ENCODE measurements around the gene ADAP1. TPM values are rescaled to one million over a fixed set of nuclear protein-coding genes. Genes with fewer than 3 reads are reported as not detected.

Gene ADAP1
- total RNA-seq, 1 experiment from 2014 or later = 8.3 TPM

DNA sequence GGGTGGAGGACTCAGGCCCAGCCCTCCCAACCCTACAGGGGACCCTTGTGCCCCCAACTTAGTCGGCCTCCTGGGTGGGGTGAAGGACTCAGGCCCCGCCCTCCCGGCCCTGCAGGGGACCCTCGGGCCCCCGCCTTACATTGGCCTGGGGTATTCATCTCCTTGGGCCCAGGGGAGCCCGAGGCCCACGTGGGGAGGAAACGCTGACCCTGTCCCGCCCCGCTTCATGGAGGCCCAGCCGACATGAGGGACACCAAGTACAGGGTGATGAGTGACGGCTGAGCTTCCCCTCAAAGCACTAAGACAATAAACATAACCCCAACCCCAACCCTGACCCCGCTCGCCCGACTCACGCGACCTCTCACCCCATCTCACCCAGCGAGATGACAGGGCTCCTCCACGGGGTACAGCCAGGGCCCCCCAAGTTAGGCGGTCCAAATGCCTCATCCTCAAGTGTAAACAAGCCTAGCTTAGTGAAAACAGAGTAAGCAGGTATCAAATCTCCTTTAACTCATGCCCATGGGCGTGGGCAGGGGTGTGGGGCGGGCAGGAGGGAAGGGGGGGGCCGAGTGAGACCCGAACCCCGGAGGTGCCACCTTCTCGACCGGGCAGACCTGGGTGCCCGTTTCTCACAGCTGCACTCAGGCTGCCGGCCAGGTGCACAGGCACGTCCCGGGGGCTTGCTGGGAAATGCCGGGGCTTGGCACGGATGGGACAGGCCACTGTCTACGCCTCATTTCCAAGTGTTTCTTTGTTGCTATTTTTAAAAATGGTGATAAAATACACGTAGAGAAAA is 36.7 kb upstream of the ADAP1 start:
- in situ Hi-C loops (cut with HindIII; ENCODE audit: low pct_unique_long_range_greater_than_20kb, low sequenced_read_pairs) = no loop called here

DNA sequence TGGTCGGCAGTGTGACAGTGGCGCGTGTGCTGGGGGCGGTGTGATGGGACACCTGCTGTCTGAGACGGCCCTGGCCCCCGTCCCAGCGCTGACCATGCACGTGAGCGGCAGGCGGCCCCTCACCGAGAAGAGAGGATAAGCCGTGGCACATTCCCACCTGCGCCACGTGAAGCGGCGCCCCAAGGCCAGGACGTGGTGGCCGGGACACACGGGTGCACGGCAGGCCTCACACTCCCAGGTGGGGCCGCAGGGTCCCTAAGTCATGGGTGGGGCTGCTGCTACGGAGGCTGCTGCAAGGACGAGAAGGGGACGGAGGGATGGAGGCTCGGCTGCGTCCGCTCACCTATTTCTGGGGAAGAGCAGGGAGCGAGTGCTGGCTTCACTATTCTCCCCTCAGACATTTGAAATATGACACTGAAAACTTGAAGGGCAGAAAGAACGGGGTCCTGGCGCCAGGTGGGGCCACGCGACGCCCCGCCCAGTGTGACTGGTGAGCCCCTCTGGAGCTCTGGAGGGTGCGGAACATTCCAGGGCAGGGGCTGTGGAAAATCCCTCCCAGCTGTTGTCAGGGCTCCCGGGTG is 36.0 kb upstream of the ADAP1 start:
- in situ Hi-C loops (cut with HindIII; ENCODE audit: low pct_unique_long_range_greater_than_20kb, low sequenced_read_pairs) = no loop called here
- no peak for DNase-seq (ENCODE audit: low read depth)

More for the DNA sequence above, 36.7 kb upstream of the ADAP1 start:
- DNase-seq (ENCODE audit: low read depth) = no peak

DNA sequence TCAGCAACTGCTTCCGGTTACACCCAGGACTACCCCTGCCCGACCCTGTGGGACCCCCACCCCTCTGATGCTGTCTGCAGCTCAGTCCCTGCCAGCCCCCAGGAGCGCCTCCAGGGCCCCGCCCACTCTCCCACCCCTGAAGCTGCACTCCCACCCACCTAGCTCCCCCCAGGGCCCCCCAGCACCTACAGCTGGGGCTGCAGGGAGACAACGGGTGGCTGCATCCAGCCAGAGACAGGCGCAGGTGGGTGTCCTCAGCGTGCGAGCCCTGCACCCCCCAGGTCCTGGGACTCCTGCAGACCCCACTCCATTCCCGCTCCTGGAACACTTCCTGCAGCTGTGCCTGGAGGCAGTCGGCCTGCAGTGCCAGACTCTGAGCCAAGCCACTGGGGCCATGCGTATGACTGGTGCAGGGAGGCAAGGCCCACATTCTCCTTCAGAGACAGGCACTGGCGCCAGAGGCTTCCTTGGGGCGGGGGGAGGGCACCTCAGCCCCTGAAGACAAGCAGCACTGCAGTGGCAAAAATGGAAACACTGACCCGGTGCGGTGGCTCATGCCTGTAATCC is 34.6 kb upstream of the ADAP1 start:
- DNase-seq (ENCODE audit: low read depth) = no peak
- in situ Hi-C loops (cut with HindIII; ENCODE audit: low pct_unique_long_range_greater_than_20kb, low sequenced_read_pairs) = no loop called here

DNA sequence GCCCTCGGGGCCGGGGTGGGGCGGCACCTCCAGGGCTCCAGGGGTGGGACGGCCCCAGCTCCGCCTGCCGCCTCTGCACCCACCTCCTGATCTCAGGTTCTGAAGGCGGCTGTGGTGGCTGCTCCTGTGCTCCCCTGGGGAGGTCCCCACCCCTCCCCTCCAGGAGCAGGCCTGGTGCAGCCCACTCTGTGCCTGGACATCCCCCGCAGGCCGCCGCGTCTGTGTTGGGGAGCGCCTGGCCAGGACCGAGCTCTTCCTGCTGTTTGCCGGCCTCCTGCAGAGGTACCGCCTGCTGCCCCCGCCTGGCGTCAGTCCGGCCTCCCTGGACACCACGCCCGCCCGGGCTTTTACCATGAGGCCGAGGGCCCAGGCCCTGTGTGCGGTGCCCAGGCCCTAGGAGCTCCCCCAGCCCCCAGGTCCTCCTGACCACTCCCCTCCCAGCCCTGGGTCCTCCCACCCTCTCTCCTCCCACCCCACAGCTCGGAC is 34.0 kb upstream of the ADAP1 start:
- no peak for DNase-seq (ENCODE audit: low read depth)
- in situ Hi-C loops (cut with HindIII; ENCODE audit: low pct_unique_long_range_greater_than_20kb, low sequenced_read_pairs) = no loop called here

DNA sequence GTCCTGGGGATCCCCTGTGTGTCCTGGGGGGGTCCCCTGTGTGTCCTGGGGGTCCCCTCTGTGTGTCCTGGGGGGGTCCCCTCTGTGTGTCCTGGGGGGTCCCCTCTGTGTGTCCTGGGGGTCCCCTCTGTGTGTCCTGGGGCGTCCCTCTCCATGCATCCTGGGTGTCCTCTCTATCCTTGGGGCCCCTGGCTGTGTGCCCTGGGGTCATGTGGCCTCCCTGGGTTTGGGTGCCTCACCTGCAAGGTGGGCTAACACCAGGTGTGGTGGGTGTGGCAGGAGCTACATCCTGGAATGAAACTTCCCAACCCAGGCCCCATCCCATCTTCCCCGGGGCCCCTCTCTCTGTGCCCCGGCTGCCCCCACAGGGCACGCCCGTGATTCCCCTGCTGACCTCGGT is 33.4 kb upstream of the ADAP1 start:
- in situ Hi-C loops (cut with HindIII; ENCODE audit: low pct_unique_long_range_greater_than_20kb, low sequenced_read_pairs) = no loop called here

DNA sequence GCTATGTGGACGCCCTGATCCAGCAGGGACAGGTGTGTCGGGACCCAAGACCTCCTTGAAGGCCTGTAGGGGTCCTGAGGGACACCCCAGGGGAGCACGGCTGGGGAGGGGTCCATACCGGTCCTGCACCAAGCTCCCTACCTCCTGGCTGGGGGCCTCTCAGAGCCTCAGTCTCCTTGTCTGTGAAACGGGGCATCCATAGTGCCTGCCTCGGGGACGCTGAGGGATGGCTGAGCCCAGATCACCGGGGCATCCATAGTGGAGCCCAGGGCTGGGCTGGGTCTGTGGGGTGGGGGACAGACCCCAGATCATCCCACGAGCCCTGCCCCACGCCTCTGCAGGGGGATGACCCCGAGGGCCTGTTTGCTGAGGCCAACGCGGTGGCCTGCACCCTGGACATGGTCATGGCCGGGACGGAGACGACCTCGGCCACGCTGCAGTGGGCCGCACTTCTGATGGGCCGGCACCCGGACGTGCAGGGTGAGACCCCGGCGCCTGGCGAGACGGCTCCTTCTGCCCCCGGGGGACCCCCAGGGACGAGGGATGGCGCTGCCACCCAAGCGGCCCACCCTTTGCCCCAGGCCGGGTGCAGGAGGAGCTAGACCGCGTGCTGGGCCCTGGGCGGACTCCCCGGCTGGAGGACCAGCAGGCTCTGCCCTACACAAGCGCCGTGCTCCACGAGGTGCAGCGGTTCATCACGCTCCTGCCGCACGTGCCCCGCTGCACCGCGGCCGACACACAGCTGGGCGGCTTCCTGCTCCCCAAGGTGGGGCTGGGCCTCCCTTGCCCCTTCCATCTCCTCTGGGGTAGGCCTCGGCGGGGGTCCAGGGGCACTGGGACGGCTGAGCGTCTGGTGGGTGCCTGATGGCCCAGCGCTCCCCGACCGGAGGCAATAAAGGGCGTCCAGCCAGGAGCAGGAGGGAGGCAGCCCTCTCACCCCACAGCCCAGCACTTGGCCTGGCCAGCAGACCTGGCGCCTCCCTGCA is 32.6 kb upstream of the ADAP1 start:
- no peak for DNase-seq (ENCODE audit: low read depth)
- in situ Hi-C loops (cut with HindIII; ENCODE audit: low pct_unique_long_range_greater_than_20kb, low sequenced_read_pairs) = no loop called here

More for the DNA sequence above, 33.4 kb upstream of the ADAP1 start:
- DNase-seq (ENCODE audit: low read depth) = no peak

DNA sequence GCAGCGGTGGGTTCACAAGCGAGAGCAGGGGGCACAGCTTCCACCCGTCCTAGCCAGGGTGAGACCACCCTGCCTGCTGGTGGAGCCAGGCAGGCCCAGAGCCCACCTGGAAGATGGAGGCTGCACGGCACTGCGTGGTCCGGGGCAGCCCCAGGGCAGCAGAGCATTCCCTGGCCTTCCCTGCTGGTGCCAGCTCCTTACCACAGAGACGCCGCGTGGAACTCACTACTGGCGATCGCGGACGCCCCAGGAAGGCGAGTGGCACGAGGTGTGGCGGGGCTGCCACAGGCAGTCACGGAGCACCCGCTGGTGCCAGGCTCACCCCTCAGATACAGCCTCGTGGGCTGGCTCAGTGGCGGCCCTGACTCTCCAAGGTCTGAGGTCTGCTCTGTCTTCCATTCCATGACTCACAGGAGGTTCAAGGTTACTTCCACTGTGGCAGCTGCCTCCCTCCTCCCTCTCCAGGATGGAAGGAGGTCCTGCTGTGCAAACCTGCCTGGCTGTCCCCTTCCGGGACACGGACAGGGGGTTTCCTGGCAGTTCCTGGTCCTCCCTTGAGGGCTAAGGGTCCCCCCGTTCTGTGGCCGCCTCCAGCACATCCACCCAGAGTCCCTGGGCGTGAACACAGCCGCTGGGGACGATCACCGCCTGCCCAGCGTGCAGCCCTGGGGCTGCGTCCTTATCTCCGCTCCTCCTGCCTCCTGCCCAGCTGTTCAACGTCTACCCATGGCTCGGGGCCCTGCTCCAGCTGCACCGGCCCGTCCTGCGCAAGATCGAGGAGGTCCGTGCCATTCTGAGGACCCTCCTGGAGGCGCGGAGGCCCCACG is 31.6 kb upstream of the ADAP1 start:
- in situ Hi-C loops (cut with HindIII; ENCODE audit: low pct_unique_long_range_greater_than_20kb, low sequenced_read_pairs) = no loop called here

DNA sequence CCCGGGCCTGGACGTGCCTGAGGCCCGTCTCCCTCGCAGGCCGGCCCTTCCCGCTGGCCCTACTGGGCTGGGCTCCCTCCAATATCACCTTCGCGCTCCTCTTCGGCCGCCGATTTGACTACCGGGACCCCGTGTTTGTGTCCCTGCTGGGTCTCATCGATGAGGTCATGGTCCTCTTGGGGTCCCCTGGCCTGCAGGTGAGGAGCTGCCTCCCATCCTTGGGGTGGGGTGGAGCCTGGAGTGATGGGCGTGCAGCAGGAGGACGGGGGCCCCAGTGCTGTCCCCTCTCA is 30.6 kb upstream of the ADAP1 start:
- DNase-seq (ENCODE audit: low read depth) = no peak
- in situ Hi-C loops (cut with HindIII; ENCODE audit: low pct_unique_long_range_greater_than_20kb, low sequenced_read_pairs) = no loop called here

More for the DNA sequence above, 31.6 kb upstream of the ADAP1 start:
- DNase-seq (ENCODE audit: low read depth) = no peak

DNA sequence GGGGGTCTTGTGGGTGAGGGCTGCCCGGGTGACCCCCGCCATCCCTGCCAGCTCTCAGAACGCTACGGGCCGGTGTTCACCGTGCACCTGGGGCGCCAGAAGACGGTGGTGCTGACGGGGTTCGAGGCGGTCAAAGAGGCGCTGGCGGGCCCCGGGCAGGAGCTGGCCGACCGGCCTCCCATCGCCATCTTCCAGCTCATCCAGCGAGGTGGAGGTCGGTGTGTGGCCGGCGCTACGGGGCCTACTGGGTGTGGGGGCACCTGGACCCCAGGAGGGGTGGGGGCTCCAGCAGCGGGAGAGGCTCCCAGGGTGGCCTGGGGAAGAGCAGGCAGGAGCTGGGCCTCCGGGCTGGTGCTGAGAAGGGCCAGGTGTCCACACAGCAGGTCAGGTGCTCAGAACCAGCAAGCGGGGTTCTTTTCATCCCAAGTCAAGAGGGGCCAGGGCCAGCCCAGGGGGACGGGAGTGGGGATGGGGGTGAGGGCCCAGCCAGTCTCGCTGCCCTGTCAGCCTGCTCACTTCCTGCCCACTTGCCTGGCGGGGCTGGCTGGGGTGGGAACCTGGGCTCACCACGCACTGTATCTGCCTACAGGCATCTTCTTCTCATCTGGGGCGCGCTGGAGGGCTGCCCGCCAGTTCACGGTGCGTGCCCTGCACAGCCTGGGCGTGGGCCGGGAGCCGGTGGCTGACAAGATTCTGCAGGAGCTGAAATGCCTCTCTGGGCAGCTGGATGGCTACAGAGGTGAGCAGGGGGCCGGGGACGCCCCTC is 30.1 kb upstream of the ADAP1 start:
- DNase-seq (ENCODE audit: low read depth) = no peak
- in situ Hi-C loops (cut with HindIII; ENCODE audit: low pct_unique_long_range_greater_than_20kb, low sequenced_read_pairs) = no loop called here

DNA sequence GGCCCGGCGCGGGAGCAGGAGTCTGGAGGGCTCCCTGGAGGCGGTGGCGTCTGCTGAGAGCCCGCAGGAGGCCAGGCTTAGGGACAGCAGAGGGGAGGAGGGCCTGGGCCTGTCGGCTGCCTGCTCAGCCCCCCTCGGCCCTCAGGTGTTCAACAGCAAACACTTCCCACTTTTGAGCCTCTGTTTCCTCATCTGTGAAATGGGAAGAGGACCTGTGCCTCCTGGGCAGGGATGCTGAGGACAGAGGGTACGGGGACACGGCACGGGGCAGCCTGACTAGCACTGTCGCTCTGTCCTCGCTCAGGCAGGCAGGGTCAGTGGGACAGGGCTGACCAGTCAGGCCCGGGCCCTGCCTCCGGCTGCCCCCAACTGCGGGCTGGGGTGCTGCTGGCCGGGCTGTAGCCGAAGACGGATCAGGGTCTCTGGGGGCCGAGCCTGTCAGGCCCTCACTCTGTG is 29.2 kb upstream of the ADAP1 start:
- DNase-seq (ENCODE audit: low read depth) = no peak

DNA sequence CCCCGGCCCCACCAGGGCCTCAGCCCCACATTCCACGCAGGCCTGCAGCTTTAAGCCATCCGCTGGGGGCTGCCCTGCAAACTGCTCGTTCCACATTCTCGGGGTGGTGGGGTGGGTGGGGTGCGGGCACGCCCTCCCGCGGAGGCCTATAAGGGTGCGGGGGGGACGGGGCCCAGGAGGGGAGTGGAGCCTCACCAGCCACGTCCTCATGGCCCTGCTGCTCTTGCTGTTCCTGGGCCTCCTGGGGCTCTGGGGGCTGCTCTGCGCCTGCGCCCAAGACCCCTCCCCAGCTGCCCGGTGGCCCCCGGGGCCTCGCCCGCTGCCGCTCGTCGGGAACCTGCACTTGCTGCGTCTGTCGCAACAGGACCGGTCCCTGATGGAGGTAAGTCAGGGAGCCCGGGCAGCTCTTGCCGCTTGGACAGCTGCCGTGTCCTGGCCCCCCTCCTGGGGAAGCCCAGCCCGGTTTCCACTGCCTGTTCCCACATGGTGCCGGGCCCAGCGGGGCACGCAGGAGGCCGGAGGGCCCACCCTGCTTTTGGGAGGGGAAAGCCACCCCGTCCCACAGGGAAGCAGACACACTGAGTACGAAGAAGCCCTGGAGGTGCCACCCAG is 28.6 kb upstream of the ADAP1 start, which contains the start of gene CYP2W1:
Gene CYP2W1 (plus strand): TSS at position 178 of the 612 bp plus-strand sequence. CDS start 31 bp downstream, at position 209.
- in situ Hi-C loops (cut with HindIII; ENCODE audit: low pct_unique_long_range_greater_than_20kb, low sequenced_read_pairs) = no loop called here

More for the DNA sequence above, 29.2 kb upstream of the ADAP1 start:
- in situ Hi-C loops (cut with HindIII; ENCODE audit: low pct_unique_long_range_greater_than_20kb, low sequenced_read_pairs) = no loop called here

DNA sequence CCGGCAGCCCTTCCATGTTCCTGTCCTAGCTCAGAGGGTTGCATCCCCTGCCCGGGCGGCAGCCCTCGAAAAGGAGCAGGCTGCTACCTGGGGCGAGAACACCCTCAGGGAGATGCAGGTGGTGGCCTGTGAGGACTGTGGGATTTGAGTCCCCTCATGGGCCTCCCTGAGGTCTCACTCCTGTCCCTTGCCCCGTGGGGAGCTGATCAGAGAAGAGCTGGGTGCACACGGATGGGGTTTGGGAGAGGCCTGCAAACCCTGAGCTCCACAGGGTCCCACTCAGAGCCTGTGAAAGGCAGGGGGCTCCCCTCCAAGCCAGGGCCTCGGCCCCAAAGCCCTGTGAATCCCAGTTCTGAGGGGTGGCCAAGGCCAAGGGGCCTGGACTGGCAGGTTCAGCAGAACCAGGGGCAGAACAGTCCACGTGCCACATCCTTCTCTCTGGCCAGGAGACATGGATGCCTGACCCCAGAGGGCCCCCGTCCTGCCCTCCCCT is 28.1 kb upstream of the ADAP1 start:
- in situ Hi-C loops (cut with HindIII; ENCODE audit: low pct_unique_long_range_greater_than_20kb, low sequenced_read_pairs) = no loop called here
- no peak for DNase-seq (ENCODE audit: low read depth)

More for the DNA sequence above, 28.6 kb upstream of the ADAP1 start, which contains the start of gene CYP2W1:
- no peak for DNase-seq (ENCODE audit: low read depth)

DNA sequence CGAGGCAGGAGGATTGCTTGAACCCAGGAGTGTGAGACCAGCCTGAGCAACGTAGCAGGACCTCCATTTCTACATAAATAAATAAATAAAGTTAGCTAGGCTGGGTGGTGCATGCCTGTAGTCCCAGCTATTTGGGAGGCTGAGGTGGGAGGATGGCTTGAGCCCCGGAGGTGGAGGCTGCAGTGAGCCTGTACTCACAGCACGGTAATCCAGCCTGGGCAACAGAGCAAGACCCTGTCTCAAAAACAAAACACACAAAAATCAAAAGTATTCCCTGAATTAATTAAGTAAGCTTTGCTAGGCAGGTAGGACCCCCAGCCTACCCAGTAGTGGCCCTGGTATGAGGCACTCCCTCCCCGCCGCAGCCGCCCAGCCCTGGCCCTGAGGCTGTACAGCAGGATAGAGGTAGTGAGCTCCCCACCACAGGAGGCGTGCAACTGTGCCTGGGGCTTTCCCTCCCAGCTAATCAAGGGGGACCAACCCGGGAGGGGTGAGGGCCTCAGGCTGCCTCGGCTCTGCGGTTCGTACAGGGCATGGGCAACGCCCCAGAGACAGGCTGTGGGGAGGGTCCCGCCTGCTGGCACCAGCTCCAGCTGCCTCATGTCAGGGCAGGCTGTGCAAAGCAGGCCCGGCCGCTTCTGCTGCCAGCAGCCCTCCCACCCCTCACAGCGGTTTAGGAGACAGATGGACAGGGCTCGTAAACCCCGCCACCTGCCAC is 27.5 kb upstream of the ADAP1 start:
- DNase-seq (ENCODE audit: low read depth) = no peak
- in situ Hi-C loops (cut with HindIII; ENCODE audit: low pct_unique_long_range_greater_than_20kb, low sequenced_read_pairs) = no loop called here

DNA sequence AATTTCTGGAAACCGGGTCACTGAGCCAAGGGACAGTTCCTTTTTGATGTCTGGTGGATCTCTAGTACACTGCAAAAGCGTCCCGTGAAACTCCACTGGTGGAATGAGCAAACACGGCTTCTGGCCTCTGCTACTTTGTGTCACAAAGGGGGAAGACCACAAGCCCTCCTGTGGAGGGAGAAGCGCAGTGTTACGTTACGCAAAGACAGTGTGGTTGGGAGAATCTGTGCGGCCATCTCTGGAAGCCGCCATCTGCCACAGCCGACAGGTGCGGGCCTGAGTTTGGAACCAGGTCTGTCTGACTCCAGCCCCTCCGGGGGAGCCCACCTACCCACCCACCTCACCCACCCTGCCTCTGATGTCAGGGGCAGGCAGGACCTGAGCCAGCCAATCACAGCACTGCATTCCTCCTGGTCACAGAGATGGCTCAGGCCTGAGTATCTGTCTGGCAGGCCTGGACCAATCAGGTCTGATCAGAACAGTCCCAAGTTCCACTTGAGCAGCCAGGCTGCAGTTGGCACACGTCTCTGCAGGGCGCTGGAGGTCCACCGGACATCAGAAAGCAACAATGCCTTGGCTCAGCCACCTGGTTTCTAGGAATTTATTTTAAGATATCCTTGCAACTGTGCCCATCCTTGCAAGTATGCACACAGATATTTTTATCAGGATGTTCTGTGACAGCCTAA is 25.5 kb upstream of the ADAP1 start:
- in situ Hi-C loops (cut with HindIII; ENCODE audit: low pct_unique_long_range_greater_than_20kb, low sequenced_read_pairs) = no loop called here
- peak; percentile 79 for DNase-seq (ENCODE audit: low read depth)

DNA sequence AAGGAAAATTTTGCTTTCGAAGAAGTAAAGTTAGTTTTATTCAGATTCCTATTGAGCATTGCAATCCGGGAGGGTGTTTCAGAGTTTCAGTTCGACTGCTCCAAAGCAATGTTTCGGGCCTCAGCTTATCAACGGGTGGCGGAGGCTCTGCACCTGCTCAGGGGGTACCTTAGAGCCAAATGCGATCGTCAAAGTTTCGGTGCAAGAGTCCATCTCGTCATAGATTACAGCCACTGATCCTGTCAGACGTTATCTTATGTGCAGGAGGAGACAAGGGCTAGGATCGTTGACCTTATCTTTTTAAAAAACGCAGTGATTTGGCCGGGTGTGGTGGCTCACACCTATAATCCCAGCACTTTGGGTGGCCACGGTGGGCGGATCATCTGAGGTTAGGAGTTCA is 24.7 kb upstream of the ADAP1 start:
- in situ Hi-C loops (cut with HindIII; ENCODE audit: low pct_unique_long_range_greater_than_20kb, low sequenced_read_pairs) = no loop called here
- no peak for DNase-seq (ENCODE audit: low read depth)

Measured in Caki2 (cell line).